Measurements from ENCODE around the gene OR1L6. TPM values are rescaled to one million over a fixed set of nuclear protein-coding genes. Genes with fewer than 3 reads are reported as not detected.

OR1L6 gene
- total RNA-seq, 1 experiment from 2014 or later: not detected

- Histone ChIP-seq H3K4me3 (ENCODE audit: low read depth, low read length, poor library complexity, severe bottlenecking) (no peak overlapping the region), H3K4me1 (ENCODE audit: insufficient read depth, low read length, poor library complexity, severe bottlenecking) (no peaks in the 10 kb centered on the region), H3K27ac (ENCODE audit: low read depth, low read length, poor library complexity, severe bottlenecking) (no peak overlapping the region), H3K36me3 (ENCODE audit: insufficient read depth, low read length, poor library complexity, severe bottlenecking) (no peaks in the 10 kb centered on the region), H3K9me3 (ENCODE audit: low read depth, low read length, poor library complexity, severe bottlenecking) (no peaks in the 10 kb centered on the region), H3K27me3 (replicated peaks; ENCODE audit: insufficient read depth, low read depth, low read length, poor library complexity) (no peaks in the 10 kb centered on the region)
- ChIA-PET POLR2A (ENCODE audit: low non-redundant PET) (interaction anchor here (0.6 kb wide), 1 partner anchor 225 kb away, joined by 3 read pairs; no protein-coding TSS in a partner anchor), CTCF (no interaction called here)
- no TSS peak for BruUV-seq (replicated peaks)
- no peak for TF ChIP-seq EZH2 (IDR thresholded peaks at IDR 0.05; ENCODE audit: borderline replicate concordance, low read depth, low read length, poor library complexity, severe bottlenecking)
- TF ChIP-seq CTCF (conservative IDR thresholded peaks at IDR 0.05; ENCODE audit: low read depth, low read length): no peak
- no peak for DNase-seq (ENCODE audit: low spot score)
- intact Hi-C loops (cut with micrococcal nuclease; ENCODE audit: unreplicated experiment): no loop called here
Measured at GRCh38 chr9:122789256-122790046, 47.3 kb downstream of the OR1L6 start.

- Histone ChIP-seq H3K4me1 (ENCODE audit: insufficient read depth, low read length, poor library complexity, severe bottlenecking) (no peaks in the 10 kb centered on the region), H3K27ac (ENCODE audit: low read depth, low read length, poor library complexity, severe bottlenecking) (no peak overlapping the region), H3K27me3 (replicated peaks; ENCODE audit: insufficient read depth, low read depth, low read length, poor library complexity) (no peaks in the 10 kb centered on the region), H3K4me3 (ENCODE audit: low read depth, low read length, poor library complexity, severe bottlenecking) (no peak overlapping the region), H3K36me3 (ENCODE audit: insufficient read depth, low read length, poor library complexity, severe bottlenecking) (no peaks in the 10 kb centered on the region), H3K9me3 (ENCODE audit: low read depth, low read length, poor library complexity, severe bottlenecking) (no peaks in the 10 kb centered on the region)
- intact Hi-C loops (cut with micrococcal nuclease; ENCODE audit: unreplicated experiment): no loop called here
- TF ChIP-seq EZH2 (IDR thresholded peaks at IDR 0.05; ENCODE audit: borderline replicate concordance, low read depth, low read length, poor library complexity, severe bottlenecking) (no peak), CTCF (conservative IDR thresholded peaks at IDR 0.05; ENCODE audit: low read depth, low read length) (no peak)
- no peak for DNase-seq (ENCODE audit: low spot score)
- POLR2A ChIA-PET (ENCODE audit: low non-redundant PET): no interaction called here
- no TSS peak for BruUV-seq (replicated peaks)
- CTCF ChIA-PET: no interaction called here
Measured at GRCh38 chr9:122791872-122792669, 50.0 kb downstream of the OR1L6 start.

- TF ChIP-seq EZH2 (IDR thresholded peaks at IDR 0.05; ENCODE audit: borderline replicate concordance, low read depth, low read length, poor library complexity, severe bottlenecking): no peak
- TF ChIP-seq CTCF (conservative IDR thresholded peaks at IDR 0.05; ENCODE audit: low read depth, low read length): no peak
- no TSS peak for BruUV-seq (replicated peaks)
- Histone ChIP-seq H3K4me3 (ENCODE audit: low read depth, low read length, poor library complexity, severe bottlenecking) (no peak overlapping the region), H3K27me3 (replicated peaks; ENCODE audit: insufficient read depth, low read depth, low read length, poor library complexity) (no peaks in the 10 kb centered on the region), H3K9me3 (ENCODE audit: low read depth, low read length, poor library complexity, severe bottlenecking) (no peaks in the 10 kb centered on the region), H3K4me1 (ENCODE audit: insufficient read depth, low read length, poor library complexity, severe bottlenecking) (no peaks in the 10 kb centered on the region), H3K27ac (ENCODE audit: low read depth, low read length, poor library complexity, severe bottlenecking) (no peak overlapping the region), H3K36me3 (ENCODE audit: insufficient read depth, low read length, poor library complexity, severe bottlenecking) (no peaks in the 10 kb centered on the region)
- DNase-seq (ENCODE audit: low spot score): no peak
- ChIA-PET CTCF (no interaction called here), POLR2A (ENCODE audit: low non-redundant PET) (no interaction called here)
- intact Hi-C loops (cut with micrococcal nuclease; ENCODE audit: unreplicated experiment): no loop called here
Measured at GRCh38 chr9:122797316-122798063, 55.4 kb downstream of the OR1L6 start.
